ENCODE measurements around the gene NAPSA. TPM values are rescaled to one million over a fixed set of nuclear protein-coding genes. Genes with fewer than 3 reads are reported as not detected.
"Not testable (repeated sequence)": the region's sequence is repeated elsewhere in the genome, so short reads cannot be mapped to it uniquely, and the experiment has no call there.

The NAPSA gene
- polyA plus RNA-seq, 1 experiment: 0.32 TPM

GRCh38 chr19:50399368-50399745, 33.9 kb upstream of the NAPSA start:
- Histone ChIP-seq H3K36me3 (ENCODE audit: control insufficient read depth, insufficient read depth, low read length) (no peaks in the 10 kb centered on the region; the same call in 1 of the 2 replicates), H3K4me3 (ENCODE audit: low read depth, low read length) (no peak overlapping the region), H3K27me3 (ENCODE audit: control insufficient read depth, insufficient read depth, low read length) (no peaks in the 10 kb centered on the region)
- no peak for DNase-seq (ENCODE audit: low read depth)
- TF ChIP-seq CTCF (IDR thresholded peaks at IDR 0.05; ENCODE audit: insufficient read depth, low read depth, low read length): no peak
- ChIA-PET CTCF (interaction anchor here (0.6 kb wide), 1 partner anchor 30 kb away, joined by 3 read pairs; no protein-coding TSS in a partner anchor), POLR2A (no interaction called here)

GRCh38 chr19:50398675-50399367, 33.4 kb upstream of the NAPSA start:
- CTCF ChIA-PET: interaction anchor here (0.6 to 0.7 kb wide), 2 partner anchors 16 to 30 kb away, joined by 3 read pairs; no protein-coding TSS in a partner anchor
- Histone ChIP-seq H3K27me3 (ENCODE audit: control insufficient read depth, insufficient read depth, low read length) (no peaks in the 10 kb centered on the region), H3K4me3 (ENCODE audit: low read depth, low read length) (no peak overlapping the region), H3K36me3 (ENCODE audit: control insufficient read depth, insufficient read depth, low read length) (no peaks in the 10 kb centered on the region; the same call in 1 of the 2 replicates)
- no peak for DNase-seq (ENCODE audit: low read depth)
- POLR2A ChIA-PET: no interaction called here
- no peak for TF ChIP-seq CTCF (IDR thresholded peaks at IDR 0.05; ENCODE audit: insufficient read depth, low read depth, low read length)

- Histone ChIP-seq H3K4me3 (ENCODE audit: low read depth, low read length) (no peak overlapping the region), H3K27me3 (ENCODE audit: control insufficient read depth, insufficient read depth, low read length) (no peaks in the 10 kb centered on the region), H3K36me3 (ENCODE audit: control insufficient read depth, insufficient read depth, low read length) (no peaks in the 10 kb centered on the region; the same call in 1 of the 2 replicates)
- TF ChIP-seq CTCF (IDR thresholded peaks at IDR 0.05; ENCODE audit: insufficient read depth, low read depth, low read length): no peak
- no peak for DNase-seq (ENCODE audit: low read depth)
- POLR2A ChIA-PET: no interaction called here
- CTCF ChIA-PET: interaction anchor here (0.7 to 1.2 kb wide), 2 partner anchors 10 to 584 kb away, joined by 3 read pairs; partner anchors contain the start of gene POLD1
Observed at GRCh38 chr19:50394017-50394416, 28.6 kb upstream of the NAPSA start.

GRCh38 chr19:50393589-50393988, 28.1 kb upstream of the NAPSA start:
- Histone ChIP-seq H3K27me3 (ENCODE audit: control insufficient read depth, insufficient read depth, low read length) (no peaks in the 10 kb centered on the region), H3K4me3 (ENCODE audit: low read depth, low read length) (no peak overlapping the region), H3K36me3 (ENCODE audit: control insufficient read depth, insufficient read depth, low read length) (no peaks in the 10 kb centered on the region)
- no peak for TF ChIP-seq CTCF (IDR thresholded peaks at IDR 0.05; ENCODE audit: insufficient read depth, low read depth, low read length)
- DNase-seq (ENCODE audit: low read depth): no peak
- CTCF ChIA-PET: interaction anchor here (1.2 kb wide), 1 partner anchor 9 kb away, joined by 3 read pairs; the partner anchor contains the start of gene POLD1
- POLR2A ChIA-PET: no interaction called here

GRCh38 chr19:50392759-50393158, 27.3 kb upstream of the NAPSA start:
- no peak overlapping the region for H3K4me3 ChIP-seq (ENCODE audit: low read depth, low read length)
- no peaks in the 10 kb centered on the region for H3K27me3 ChIP-seq (ENCODE audit: control insufficient read depth, insufficient read depth, low read length)
- POLR2A ChIA-PET: no interaction called here
- H3K36me3 ChIP-seq (ENCODE audit: control insufficient read depth, insufficient read depth, low read length): no peaks in the 10 kb centered on the region
- TF ChIP-seq CTCF (IDR thresholded peaks at IDR 0.05; ENCODE audit: insufficient read depth, low read depth, low read length): no peak
- no peak for DNase-seq (ENCODE audit: low read depth)
- CTCF ChIA-PET: interaction anchor here (1.2 kb wide), 1 partner anchor 8 kb away, joined by 3 read pairs; the partner anchor contains the start of gene POLD1

- H3K4me3 ChIP-seq (ENCODE audit: low read depth, low read length); POLR2A ChIA-PET; H3K27me3 ChIP-seq (ENCODE audit: control insufficient read depth, insufficient read depth, low read length); H3K36me3 ChIP-seq (ENCODE audit: control insufficient read depth, insufficient read depth, low read length); CTCF ChIA-PET; DNase-seq (ENCODE audit: low read depth): not testable (repeated sequence)
Observed at GRCh38 chr19:50390952-50391351, 25.5 kb upstream of the NAPSA start.

GRCh38 chr19:50390295-50390694, 24.9 kb upstream of the NAPSA start:
- not testable (repeated sequence) for DNase-seq (ENCODE audit: low read depth); H3K36me3 ChIP-seq (ENCODE audit: control insufficient read depth, insufficient read depth, low read length); H3K27me3 ChIP-seq (ENCODE audit: control insufficient read depth, insufficient read depth, low read length); H3K4me3 ChIP-seq (ENCODE audit: low read depth, low read length)
- ChIA-PET POLR2A (interaction anchor here (0.7 kb wide), 1 partner anchor 90 kb away, joined by 11 read pairs; no protein-coding TSS in a partner anchor), CTCF (interaction anchor here (0.9 kb wide), 1 partner anchor 70 kb away, joined by 3 read pairs; no protein-coding TSS in a partner anchor)
